ENCODE results near the gene RUSC1.

DNA sequence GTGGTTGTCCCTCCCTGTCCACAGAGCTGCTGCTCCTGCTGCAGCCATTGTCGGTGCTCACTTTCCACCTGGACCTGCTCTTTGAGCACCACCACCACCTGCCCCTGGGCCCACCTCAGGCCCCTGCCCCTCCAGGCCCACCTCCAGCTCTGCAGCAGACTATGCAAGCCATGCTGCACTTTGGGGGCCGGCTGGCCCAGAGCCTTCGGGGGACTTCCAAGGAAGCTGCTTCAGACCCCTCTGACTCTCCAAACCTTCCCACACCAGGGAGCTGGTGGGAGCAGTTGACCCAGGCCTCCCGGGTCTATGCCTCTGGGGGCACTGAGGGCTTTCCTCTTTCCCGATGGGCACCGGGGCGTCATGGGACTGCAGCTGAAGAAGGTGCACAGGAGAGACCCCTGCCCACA is 5.9 kb downstream of the RUSC1 start:
- TF ChIP-seq, protein P1, sequence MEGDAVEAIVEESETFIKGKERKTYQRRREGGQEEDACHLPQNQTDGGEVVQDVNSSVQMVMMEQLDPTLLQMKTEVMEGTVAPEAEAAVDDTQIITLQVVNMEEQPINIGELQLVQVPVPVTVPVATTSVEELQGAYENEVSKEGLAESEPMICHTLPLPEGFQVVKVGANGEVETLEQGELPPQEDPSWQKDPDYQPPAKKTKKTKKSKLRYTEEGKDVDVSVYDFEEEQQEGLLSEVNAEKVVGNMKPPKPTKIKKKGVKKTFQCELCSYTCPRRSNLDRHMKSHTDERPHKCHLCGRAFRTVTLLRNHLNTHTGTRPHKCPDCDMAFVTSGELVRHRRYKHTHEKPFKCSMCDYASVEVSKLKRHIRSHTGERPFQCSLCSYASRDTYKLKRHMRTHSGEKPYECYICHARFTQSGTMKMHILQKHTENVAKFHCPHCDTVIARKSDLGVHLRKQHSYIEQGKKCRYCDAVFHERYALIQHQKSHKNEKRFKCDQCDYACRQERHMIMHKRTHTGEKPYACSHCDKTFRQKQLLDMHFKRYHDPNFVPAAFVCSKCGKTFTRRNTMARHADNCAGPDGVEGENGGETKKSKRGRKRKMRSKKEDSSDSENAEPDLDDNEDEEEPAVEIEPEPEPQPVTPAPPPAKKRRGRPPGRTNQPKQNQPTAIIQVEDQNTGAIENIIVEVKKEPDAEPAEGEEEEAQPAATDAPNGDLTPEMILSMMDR (IDR thresholded peaks at IDR 0.05; ENCODE audit: control extremely low read depth in 1 of 3, insufficient read depth in 1 of 3, low read depth in 1 of 3, low read length in 3 of 3): no peak
- TF ChIP-seq RAD21 (IDR thresholded peaks at IDR 0.05 in 1 of 2, conservative IDR thresholded peaks at IDR 0.05 in 1 of 2; ENCODE audit: low read depth in 2 of 2, low read length in 2 of 2): no peak
- no peak for TF ChIP-seq GTF2F1 (IDR thresholded peaks at IDR 0.05; ENCODE audit: borderline replicate concordance, low read depth, low read length)
- no peak for TF ChIP-seq ATF2 (IDR thresholded peaks at IDR 0.05; ENCODE audit: low read length)
- no peak for TF ChIP-seq KDM4A (IDR thresholded peaks at IDR 0.05; ENCODE audit: low read depth, low read length, severe bottlenecking)
- TF ChIP-seq SP4 (IDR thresholded peaks at IDR 0.05; ENCODE audit: low read length): no peak
- TF ChIP-seq ATF3 (IDR thresholded peaks at IDR 0.05; ENCODE audit: insufficient read depth, low read depth, low read length): no peak
- no peak for TF ChIP-seq EP300 (IDR thresholded peaks at IDR 0.05; ENCODE audit: borderline replicate concordance in 1 of 2, low read depth in 2 of 2, low read length in 2 of 2)
